B cell (primary cell): ENCODE results near the gene BCDIN3D. TPM values are rescaled to one million over a fixed set of nuclear protein-coding genes. Genes with fewer than 3 reads are reported as not detected.

Experiments used
- ATAC-seq: fragments of 200-7000 bp; cut with Tn5 transposase; one replicate; pipeline ENCODE4 v1.10.0; 2021; ENCODE audit warnings: low read depth, mild to moderate bottlenecking, moderate number of reproducible peaks, moderate library complexity
- CTCF ChIA-PET: fragments of 350-600 bp; sonication (Branson Sonifier 250); formaldehyde crosslinking; loops from one replicate; lab custom pipeline; 2021; ENCODE audit warnings: antibody characterized with exemption, inconsistent platforms; lab: Charles Lee
- POLR2A ChIA-PET: fragments of 350-600 bp; sonication (Branson Sonifier 250); formaldehyde crosslinking; loops from one replicate; lab custom pipeline; 2021; ENCODE audit warnings: antibody characterized with exemption; lab: Charles Lee
- DNase-seq: peaks from one replicate; pipeline ENCODE4 v3.0.0; 2013
- H2AFZ ChIP-seq: 2 replicates; pipeline ENCODE4 v1.6.1; 2012; ENCODE audit warnings: mild to moderate bottlenecking, low read depth, low read length; ENCODE audit not compliant: insufficient read depth, poor library complexity, severe bottlenecking
- H3K27ac ChIP-seq, 2 donors: 1 replicate in 1 of 2; 2 replicates in 1 of 2; pipeline ENCODE4 v1.5.1; 2012 to 2013; ENCODE audit warnings: low read length in 2 of 2, mild to moderate bottlenecking in 2 of 2, moderate library complexity in 1 of 2
- H3K27me3 ChIP-seq, 4 experiments: fragments of 200-600 bp in 1 of 4; sonication (generic) in 1 of 4; replicated peaks in 1 of 4; 1 replicate in 2 of 4; 2 replicates in 2 of 4; pipeline versions ENCODE4 v1.6.1 to v1.7.0; 2013 to 2016; ENCODE audit warnings: low read length in 3 of 4, mild to moderate bottlenecking in 2 of 4, mixed read lengths in 1 of 4, moderate library complexity in 1 of 4; ENCODE audit not compliant: insufficient read depth in 4 of 4, control insufficient read depth in 3 of 4; ENCODE audit errors: control extremely low read depth in 1 of 4
- H3K36me3 ChIP-seq, 2 experiments: replicated peaks in 1 of 2; 1 replicate in 1 of 2; 2 replicates in 1 of 2; pipeline versions ENCODE4 v1.6.1 to v1.7.1; 2013; ENCODE audit warnings: low read length in 1 of 2; ENCODE audit not compliant: insufficient read depth in 2 of 2, control insufficient read depth in 1 of 2; ENCODE audit errors: control extremely low read depth in 1 of 2, extremely low read depth in 1 of 2
- H3K4me1 ChIP-seq, 2 donors: fragments of 200-600 bp in 1 of 2; sonication (generic) in 1 of 2; 1 replicate in 1 of 2; 2 replicates in 1 of 2; pipeline versions ENCODE4 v1.5.1 to v1.6.1; 2013 to 2017; ENCODE audit warnings: low read length in 2 of 2; ENCODE audit not compliant: control insufficient read depth in 2 of 2, insufficient read depth in 2 of 2
- H3K4me2 ChIP-seq: replicated peaks from 2 replicates; pipeline ENCODE3; 2012; ENCODE audit warnings: mild to moderate bottlenecking, low read depth, low read length; ENCODE audit not compliant: poor library complexity, severe bottlenecking
- H3K4me3 ChIP-seq, 5 experiments: fragments of 200-600 bp in 1 of 5; sonication (generic) in 1 of 5; 1 replicate in 3 of 5; 2 replicates in 2 of 5; pipeline versions ENCODE4 v1.5.1 to v1.7.0; 2011 to 2016; ENCODE audit warnings: low read length in 4 of 5, mild to moderate bottlenecking in 4 of 5, low read depth in 2 of 5, control low read depth in 1 of 5, moderate library complexity in 1 of 5; ENCODE audit not compliant: insufficient read depth in 1 of 5; ENCODE audit errors: control extremely low read depth in 1 of 5, extremely low read depth in 1 of 5
- H3K79me2 ChIP-seq: fragments of 200-600 bp; sonication (generic); one replicate; pipeline ENCODE4 v1.6.0; 2016; ENCODE audit warnings: low read length; ENCODE audit not compliant: control insufficient read depth, insufficient read depth
- H3K9ac ChIP-seq: fragments of 200-600 bp; sonication (generic); 2 replicates; pipeline ENCODE4 v1.6.1; 2017; ENCODE audit warnings: mild to moderate bottlenecking, low read length, moderate library complexity
- H3K9me3 ChIP-seq, 3 donors: one replicate each; pipeline versions ENCODE4 v1.6.1 to v1.7.1; 2013; ENCODE audit warnings: low read length in 2 of 3; ENCODE audit not compliant: control insufficient read depth in 2 of 3, insufficient read depth in 1 of 3; ENCODE audit errors: control extremely low read depth in 1 of 3
- H4K20me1 ChIP-seq: 2 replicates; pipeline ENCODE4 v1.6.0; 2012; ENCODE audit warnings: mild to moderate bottlenecking, low read length; ENCODE audit not compliant: insufficient read depth, control insufficient read depth, poor library complexity, severe bottlenecking
- H3K27ac Mint-ChIP-seq: one replicate; pipeline ENCODE4 v1.8.0; 2021; ENCODE audit warnings: mixed read lengths
- H3K27me3 Mint-ChIP-seq: one replicate; pipeline ENCODE4 v1.8.0; 2021; ENCODE audit warnings: mixed read lengths
- H3K4me1 Mint-ChIP-seq: one replicate; pipeline ENCODE4 v1.8.0; 2021; ENCODE audit warnings: mixed read lengths
- H3K4me3 Mint-ChIP-seq: one replicate; pipeline ENCODE4 v1.8.0; 2021; ENCODE audit warnings: mixed read lengths
- H3K9me3 Mint-ChIP-seq: one replicate; pipeline ENCODE4 v1.8.0; 2022; ENCODE audit warnings: mixed read lengths; ENCODE audit not compliant: insufficient read depth
- CTCF ChIP-seq: fragments of 200-600 bp; IDR thresholded peaks from one replicate; pipeline ENCODE4 v1.8.0; 2022; ENCODE audit warnings: antibody characterized with exemption, mild to moderate bottlenecking
- EZH2 ChIP-seq: IDR thresholded peaks from 2 replicates; pipeline ENCODE4 v1.6.1; 2012; ENCODE audit warnings: borderline replicate concordance, low read depth, mild to moderate bottlenecking, moderate library complexity, low read length; ENCODE audit not compliant: insufficient read depth, poor library complexity, severe bottlenecking
- WGBS: methylation state at CpG from one replicate; pipeline ENCODE4 v1.1.5; 2013; ENCODE audit warnings: missing lambda C conversion rate; ENCODE audit not compliant: insufficient coverage; 5-methylcytosine and 5-hydroxymethylcytosine counted together
- intact Hi-C: fragments of 100-400 bp; cut with micrococcal nuclease; formaldehyde crosslinking; loops from one replicate; pipeline ENCODE4 v1.10.0; 2022
- polyA plus RNA-seq: library from polyadenylated mRNA; depleted of rRNA; stranded (reverse); fragments of >200 nt; gene quantifications from 2 replicates; pipeline ENCODE4 v1.2.3, GENCODE V29; 2012
- total RNA-seq, 2 donors: library from RNA; stranded (reverse); fragments of 120-200 nt in 1 of 2; gene quantifications; 1 replicate in 1 of 2; 2 replicates in 1 of 2; pipeline versions ENCODE4 v1.2.3 to v1.2.4, GENCODE V29; 2013 to 2022

Gene BCDIN3D
- total and polyA plus RNA-seq, 2 donors (not counting 1 experiment from before 2014, with no cell fraction given) = 2.0 to 17.4 TPM

GRCh38 chr12:49808686-49809380 lies 34.1 kb downstream of the BCDIN3D start:
- WGBS = 91% methylated on average over 11 of the region's 14 CpGs
- Histone ChIP-seq H3K9me3 (no peaks in the 10 kb centered on the region), H3K4me1 (peaks cover 13 to 16% of the 10 kb centered on the region in 2 donors), H3K36me3 (peaks cover 0 to 2% of the 10 kb centered on the region in 2 experiments), H2AFZ (no peak overlapping the region), H3K9ac (no peak overlapping the region), H3K79me2 (peaks cover 10% of the 10 kb centered on the region), H3K4me3 (no peak overlapping the region), H4K20me1 (peaks cover 5% of the 10 kb centered on the region), H3K4me2 (no peak overlapping the region), H3K27me3 (no peaks in the 10 kb centered on the region), H3K27ac (no peak overlapping the region)
- ATAC-seq (no peak), DNase-seq (no peak)
- TF ChIP-seq EZH2 (no peak), CTCF (no peak)
- Mint-ChIP-seq H3K4me1 (peaks cover 20% of the 10 kb centered on the region), H3K27ac (no peak overlapping the region), H3K9me3 (no peaks in the 10 kb centered on the region), H3K4me3 (no peak overlapping the region), H3K27me3 (no peaks in the 10 kb centered on the region)
- intact Hi-C loops = no loop called here
- POLR2A ChIA-PET = no interaction called here
- CTCF ChIA-PET = interaction anchor here (1.5 kb wide), 1 partner anchor 11 kb away, joined by 3 read pairs; no protein-coding TSS in a partner anchor

GRCh38 chr12:49807991-49808580 lies 34.8 kb downstream of the BCDIN3D start:
- H3K4me1 ChIP-seq = peaks cover 13 to 16% of the 10 kb centered on the region in 2 donors
- ChIA-PET POLR2A (no interaction called here), CTCF (no interaction called here)
- Mint-ChIP-seq H3K9me3 (no peaks in the 10 kb centered on the region), H3K4me3 (no peak overlapping the region), H3K27me3 (no peaks in the 10 kb centered on the region), H3K27ac (no peak overlapping the region), H3K4me1 (peaks cover 18% of the 10 kb centered on the region)
- H3K4me3 ChIP-seq = no peak overlapping the region
- H3K9me3 ChIP-seq = no peaks in the 10 kb centered on the region
- no peak overlapping the region for H3K4me2 ChIP-seq
- WGBS = 92% methylated on average over 9 of the region's 12 CpGs
- DNase-seq = no peak
- no peak for ATAC-seq
- H2AFZ ChIP-seq = no peak overlapping the region
- TF ChIP-seq EZH2 = no peak
- no peak for TF ChIP-seq CTCF
- peaks cover 0 to 7% of the 10 kb centered on the region in 2 experiments for H3K36me3 ChIP-seq
- no peak overlapping the region for H3K9ac ChIP-seq
- no peak overlapping the region for H3K27ac ChIP-seq
- peaks cover 5% of the 10 kb centered on the region for H4K20me1 ChIP-seq
- no peaks in the 10 kb centered on the region for H3K27me3 ChIP-seq
- intact Hi-C loops = no loop called here
- peaks cover 10% of the 10 kb centered on the region for H3K79me2 ChIP-seq
